ENCODE data around the gene TBC1D22A.

The TBC1D22A gene

GRCh38 chr22:47190957-47191670 is 428.7 kb downstream of the TBC1D22A start:
- no peak for DNase-seq (ENCODE audit: low read depth in 2 of 3, low spot score in 2 of 3)

DNA sequence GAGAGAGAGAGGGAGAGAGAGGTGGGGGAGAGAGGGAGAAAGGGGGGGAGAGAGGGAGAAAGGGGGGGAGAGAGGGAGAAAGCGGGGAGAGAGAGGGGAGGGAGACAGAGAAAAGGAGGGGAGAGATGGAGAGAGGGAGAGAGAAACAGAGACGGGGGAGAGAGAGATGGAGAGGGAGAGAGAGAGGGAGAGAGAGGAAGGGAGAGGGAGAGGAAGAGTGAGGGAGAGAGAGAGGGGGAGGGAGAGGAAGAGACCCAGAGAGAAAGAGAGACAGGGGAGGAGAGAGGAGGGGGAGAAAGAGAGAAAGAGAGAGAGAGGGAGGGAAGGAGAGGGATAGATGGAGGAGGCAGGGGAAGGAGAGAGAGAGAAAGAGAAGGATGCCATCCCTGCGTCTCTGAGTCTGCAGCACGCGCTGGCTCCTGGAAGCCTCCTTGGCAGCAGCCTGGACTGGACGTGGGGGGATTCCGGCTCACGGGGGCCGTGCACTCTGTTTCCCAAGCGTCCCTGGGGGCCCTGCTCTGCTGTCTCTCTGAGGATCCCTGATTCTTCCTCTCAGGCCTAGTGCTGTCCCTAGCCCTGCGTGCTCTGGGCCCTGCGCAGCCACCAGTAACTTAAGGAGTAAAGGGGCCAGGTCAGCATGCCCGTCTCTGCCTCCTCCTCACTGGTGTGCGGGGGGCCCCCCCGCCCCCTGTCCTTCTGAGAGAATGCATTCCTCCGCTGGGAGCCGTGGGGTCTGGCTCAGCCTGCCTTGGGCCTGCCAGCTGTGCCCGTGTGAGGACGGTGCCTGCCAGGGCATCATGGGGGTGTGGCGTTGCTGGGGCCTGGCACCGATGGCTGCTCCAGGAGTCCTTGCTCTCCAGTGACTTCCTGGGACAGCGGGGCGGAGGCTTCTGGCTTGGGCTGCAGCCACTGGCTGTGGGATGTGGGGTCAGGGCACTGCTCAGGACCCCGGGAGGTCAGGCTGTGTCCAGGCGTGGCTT is 429.5 kb downstream of the TBC1D22A start:
- no peak for DNase-seq (ENCODE audit: low read depth in 2 of 3, low spot score in 2 of 3)

DNA sequence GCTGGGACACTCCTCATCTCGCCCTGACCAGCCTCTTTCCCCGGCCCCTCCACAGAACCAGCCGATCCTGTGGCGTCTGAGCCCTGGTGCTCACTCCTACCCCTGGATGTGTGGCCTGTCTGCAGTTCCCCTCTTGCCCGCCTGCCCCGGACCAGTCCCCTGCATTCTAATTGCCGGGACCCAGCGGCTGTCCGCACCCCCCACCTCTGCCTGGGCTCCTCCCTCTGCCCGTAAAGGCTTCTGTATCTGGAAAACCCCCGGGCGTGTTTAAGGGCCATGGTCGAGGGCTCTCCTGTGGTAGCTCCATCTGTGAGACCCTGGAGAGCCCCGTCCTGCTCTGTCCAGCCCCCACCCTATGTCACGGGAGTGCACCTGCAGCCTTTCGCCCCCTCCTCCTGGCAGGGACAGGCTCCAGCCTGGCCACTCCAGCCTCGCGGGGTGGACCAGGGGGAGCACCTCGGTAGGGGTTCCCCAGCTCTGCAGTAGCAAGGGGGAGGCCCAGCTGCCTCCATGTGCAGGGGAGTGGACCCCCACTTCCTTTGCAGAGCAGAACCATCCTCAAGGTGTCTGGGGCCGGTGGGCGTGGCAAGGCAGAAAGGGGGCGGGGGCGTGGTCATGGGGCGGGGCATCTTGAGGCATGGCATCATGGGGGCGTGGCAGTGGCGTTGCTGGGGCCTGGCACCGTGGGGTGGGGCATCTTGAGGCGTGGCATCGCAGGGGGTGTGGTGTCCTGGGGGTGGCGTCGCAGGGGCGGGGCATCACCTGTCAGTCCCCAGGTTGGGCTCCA is 430.4 kb downstream of the TBC1D22A start:
- DNase-seq (ENCODE audit: low read depth in 2 of 3, low spot score in 2 of 3) = no peak

DNA sequence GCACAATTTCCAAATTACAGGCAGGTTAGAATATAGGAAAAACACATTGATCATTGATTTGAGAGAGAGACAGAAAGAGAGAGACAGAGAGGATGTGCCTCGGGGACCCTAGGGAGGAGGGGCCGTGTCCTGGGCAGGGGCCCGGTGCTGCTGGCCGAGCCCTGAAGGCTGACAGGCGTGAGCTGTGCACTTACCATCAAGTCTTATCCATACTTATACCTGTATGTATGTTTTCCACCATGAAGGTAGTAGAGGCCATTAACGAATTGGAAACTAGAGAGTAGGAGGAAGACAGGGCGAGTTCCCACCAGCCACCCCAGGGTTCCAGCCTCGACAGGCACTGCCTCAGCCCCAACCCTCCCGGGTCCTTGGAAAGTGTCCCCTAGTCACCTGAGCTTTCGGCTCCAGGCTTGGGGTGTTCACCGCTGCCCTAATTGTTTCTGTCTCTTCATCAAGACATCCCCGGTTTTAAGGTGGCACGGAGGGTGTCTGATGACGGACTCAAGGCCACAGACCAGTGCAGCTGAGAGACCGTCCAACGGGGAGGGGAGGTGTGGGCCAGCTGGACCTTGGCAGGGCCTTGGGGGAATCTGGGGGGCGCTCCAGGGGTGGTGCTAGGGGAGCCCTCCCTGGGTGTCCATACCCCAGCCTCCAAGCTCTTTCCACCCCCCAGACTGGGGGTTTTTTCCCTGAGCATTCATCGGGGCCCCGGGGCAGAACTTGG is 431.3 kb downstream of the TBC1D22A start:
- no peak for DNase-seq (ENCODE audit: low read depth in 2 of 3, low spot score in 2 of 3)

DNA sequence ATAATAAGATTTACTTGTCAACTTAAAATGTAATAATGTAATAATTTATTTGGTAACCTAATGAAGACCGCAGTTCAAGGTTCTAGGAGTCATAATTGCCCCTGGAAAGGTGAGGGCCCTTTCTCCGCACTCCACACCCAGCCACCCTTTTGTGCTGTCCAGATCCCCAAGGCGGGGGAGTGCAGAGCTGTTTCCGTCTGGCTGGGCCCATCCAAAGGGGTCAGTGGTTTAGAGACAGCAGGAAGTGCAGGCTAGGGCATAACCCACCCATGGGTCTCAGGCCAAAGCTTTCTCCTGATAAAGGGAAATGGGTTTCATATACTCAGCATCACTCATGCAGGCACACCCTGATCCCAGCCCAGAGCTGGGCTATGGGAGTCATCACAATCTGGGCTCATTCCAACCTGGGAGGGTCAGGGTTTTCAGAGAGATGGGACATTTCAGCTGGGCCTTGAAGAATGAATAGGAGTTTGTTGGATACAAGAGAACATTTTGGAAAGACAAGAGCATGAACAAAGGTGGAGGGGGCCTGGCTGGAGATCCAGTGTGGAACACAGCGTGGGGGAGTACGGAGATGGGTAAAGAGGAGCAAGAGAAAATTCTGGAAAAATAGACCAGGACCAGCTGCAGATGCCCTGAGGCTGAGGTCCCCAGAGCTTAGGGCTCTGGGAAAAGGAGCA is 432.2 kb downstream of the TBC1D22A start:
- no peak for DNase-seq (ENCODE audit: low read depth in 2 of 3, low spot score in 2 of 3)

DNA sequence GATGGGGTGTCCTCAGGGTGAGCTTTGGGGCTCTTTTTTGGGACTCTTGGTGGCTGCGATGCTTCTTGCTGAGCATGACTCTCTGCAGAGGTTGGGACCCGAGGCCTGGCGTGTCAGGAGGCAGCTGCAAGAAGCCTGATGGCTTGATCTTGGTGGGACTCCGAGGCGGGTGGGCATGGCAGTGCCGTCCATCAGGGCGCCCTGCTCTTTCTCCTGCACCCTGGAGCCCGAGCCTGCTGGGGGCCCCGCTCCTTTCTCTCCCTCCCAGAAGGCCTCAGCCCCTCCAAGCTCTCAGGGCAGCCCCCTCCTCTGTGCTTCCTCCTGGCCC is 432.7 kb downstream of the TBC1D22A start:
- DNase-seq (ENCODE audit: low read depth in 2 of 3, low spot score in 2 of 3) = no peak

DNA sequence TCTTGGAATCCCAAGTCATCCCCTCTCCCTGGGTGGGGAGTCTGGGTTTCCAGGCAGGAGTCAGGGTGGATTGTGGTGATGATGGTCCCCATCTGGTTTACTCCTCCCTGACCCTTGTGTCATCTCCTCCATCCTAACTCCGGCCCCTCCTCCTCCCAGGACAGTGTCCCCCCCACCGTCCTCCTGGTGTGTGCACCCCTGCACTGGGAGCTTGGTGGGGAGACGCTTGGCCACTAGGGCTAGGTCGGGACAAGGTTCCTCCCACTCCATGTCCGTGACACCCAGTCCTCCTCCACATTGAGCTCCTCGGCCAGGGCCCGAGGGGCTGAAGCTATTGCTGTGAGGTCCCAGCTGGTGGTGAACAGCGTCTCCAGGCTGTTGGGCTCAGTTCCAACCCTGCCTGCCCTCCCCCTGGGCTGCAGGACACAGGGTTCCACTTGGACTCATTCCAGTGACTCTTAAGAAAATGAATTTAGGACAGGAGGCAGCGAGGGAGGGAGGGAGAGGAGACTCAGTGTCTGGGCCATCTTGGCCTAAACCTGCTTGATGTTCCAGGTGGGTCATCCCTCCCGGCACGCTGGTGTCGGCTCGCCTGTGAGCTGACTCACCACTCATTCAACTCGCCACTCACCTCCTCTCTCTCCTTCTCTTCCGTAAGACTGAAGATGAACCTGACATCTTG is 433.2 kb downstream of the TBC1D22A start:
- DNase-seq (ENCODE audit: low read depth in 2 of 3, low spot score in 2 of 3) = no peak

GRCh38 chr22:47196166-47196849 is 433.9 kb downstream of the TBC1D22A start:
- DNase-seq (ENCODE audit: low read depth in 2 of 3, low spot score in 2 of 3) = no peak

GRCh38 chr22:47196881-47197772 is 434.7 kb downstream of the TBC1D22A start:
- DNase-seq (ENCODE audit: low read depth in 2 of 3, low spot score in 2 of 3) = no peak

GRCh38 chr22:47197773-47198500 is 435.5 kb downstream of the TBC1D22A start:
- no peak for DNase-seq (ENCODE audit: low read depth in 2 of 3, low spot score in 2 of 3)

DNA sequence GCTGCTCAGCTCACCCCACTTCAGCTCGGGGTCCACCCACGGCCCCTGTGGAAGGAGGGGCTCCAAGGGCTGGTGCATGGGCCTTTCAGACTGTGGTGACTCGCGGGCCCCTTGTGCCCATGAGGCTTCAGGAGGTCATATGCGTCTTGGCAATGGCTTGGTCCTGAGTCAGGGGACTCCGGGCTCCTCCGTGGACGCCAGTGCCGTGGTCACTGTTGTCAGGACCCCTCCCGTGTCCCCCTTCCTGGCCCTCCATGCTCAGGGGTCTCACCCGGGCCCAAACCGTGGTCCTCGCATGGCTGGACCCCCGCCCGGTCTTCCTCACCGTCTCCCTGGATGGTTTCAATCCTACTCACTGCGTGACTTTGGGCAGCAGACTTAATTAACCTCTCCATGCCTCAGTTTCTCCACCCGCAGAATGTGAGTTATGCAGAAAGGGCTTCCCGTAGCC is 436.4 kb downstream of the TBC1D22A start:
- no peak for DNase-seq (ENCODE audit: low read depth in 2 of 3, low spot score in 2 of 3)

DNA sequence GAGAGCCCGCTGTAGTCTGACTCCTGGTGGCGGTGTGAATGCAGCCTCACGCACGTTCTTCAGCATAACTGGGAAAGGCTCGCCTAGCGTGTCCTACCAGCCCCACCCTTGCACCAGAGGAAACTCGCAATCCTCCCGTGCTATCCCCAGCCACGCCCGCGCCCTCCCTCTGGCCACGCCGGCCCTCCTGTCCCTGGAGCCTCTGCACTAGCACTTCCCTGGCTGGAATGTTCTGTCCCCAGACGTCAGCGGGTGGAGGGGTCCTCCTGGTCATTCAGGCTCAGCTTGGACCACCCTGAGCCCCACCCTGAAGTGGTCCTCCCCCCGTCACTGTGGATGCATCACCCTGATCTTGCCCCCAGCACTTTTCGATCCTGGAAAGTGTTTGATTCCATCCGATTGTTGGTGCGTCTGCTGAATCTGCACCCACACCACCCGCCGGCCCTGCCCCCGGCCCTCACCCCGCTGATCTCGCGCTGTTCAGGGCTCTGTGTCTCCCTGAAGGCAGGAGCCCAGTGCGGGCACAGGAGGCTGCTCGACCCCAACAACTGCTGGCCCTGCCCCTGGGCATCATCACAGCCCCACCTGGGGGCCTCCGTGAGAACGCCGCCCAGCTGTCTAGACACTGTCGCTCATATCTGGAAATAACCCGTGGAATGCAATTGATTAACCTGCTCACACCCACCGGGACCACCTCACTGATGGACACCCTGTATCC is 437.0 kb downstream of the TBC1D22A start:
- no peak for DNase-seq (ENCODE audit: low read depth in 2 of 3, low spot score in 2 of 3)

DNA sequence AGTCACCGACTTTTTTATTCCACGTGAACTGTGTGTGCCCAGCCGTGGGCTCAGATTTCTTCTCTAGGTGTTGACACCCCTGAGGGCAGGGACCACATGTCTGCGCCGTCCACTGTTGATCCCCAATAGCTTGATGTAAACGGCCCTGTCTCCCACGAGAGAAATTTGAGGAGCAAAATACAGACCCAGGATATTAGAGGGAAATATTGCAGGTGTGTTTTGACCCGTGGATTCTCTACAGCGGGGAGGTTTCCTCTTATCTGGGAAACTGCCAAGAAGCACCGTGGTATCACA is 437.5 kb downstream of the TBC1D22A start:
- no peak for DNase-seq (ENCODE audit: low read depth in 2 of 3, low spot score in 2 of 3)

- no peak for DNase-seq (ENCODE audit: low read depth in 2 of 3, low spot score in 2 of 3)
Measured at GRCh38 chr22:47200273-47201051, 438.0 kb downstream of the TBC1D22A start.

GRCh38 chr22:47201186-47201995 is 438.9 kb downstream of the TBC1D22A start:
- no peak for DNase-seq (ENCODE audit: low read depth in 2 of 3, low spot score in 2 of 3)

All from activated CD8-positive, alpha-beta memory T cell treated with anti-CD3 and anti-CD28 coated beads for 48 hours (primary cell).